GM21529 (cell line): ENCODE measurements around the gene CIC.
A peak's percentile ranks its signal among the peaks of the same experiment; 100 is the strongest.

Source experiments
- ATAC-seq: cut with Tn5 transposase; IDR thresholded peaks from one replicate; pipeline ENCODE4 v1.9.1; 2021; ENCODE audit not compliant: unreplicated experiment

Gene CIC

DNA sequence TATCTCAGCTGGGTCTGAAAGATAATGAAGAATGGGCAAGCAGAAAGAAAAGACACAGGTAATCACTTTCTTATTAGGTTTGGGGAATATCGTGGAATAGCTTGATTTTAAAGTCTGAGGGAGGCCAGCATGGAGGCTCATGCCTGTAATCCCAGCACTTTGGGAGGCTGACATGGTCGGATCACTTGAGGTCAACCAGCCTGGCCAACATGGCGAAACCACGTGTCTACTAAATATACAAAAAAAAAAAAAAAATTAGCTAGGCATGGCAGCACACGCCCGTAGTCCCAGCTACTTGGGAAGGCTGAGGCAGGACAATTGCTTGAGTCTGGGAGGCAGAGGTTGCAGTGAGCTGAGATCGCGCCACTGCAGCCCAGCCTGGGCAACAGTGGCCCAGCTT, 34.8 kb downstream of the CIC start:
- ATAC-seq: no peak

DNA sequence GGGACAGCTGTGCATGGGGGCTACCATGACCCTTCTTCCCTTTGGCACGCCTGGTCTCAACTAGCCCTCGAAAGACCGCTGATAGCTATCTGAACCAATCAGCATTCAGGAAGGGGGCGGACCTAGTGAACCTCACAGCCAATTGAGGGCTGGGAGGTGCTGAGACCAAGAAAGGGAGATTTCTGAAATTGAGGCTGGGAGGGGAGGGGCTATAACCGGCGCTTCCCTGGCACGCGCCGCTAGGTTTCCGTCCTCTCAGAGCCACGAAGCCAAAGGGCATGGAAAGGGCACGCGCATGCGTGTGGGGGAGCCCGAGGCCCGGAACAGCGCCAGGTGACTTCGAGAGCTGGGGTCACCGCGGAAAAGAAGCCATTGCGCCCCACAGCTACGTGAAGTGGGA, 37.6 kb downstream of the CIC start:
- no peak for ATAC-seq

DNA sequence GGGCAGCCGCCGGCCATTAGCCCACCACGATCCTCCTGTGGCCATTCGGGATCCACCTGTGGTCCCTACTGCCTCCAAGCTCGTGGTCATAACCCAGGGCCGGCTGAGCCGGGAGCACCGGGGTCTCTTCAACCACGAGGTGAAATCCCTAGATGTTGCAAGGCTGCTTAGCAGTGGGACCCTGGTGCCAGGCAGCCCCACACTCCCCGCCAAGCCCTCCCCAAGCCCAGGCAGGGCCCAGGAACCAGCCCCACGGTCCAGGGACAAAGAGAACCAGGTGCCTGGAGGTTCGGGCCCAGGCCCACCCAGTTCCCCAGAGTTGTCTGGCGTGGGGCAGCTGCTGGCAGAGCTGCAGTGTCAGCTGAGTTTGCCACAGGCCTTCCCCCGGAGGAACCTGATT, 40.6 kb downstream of the CIC start:
- no peak for ATAC-seq

DNA sequence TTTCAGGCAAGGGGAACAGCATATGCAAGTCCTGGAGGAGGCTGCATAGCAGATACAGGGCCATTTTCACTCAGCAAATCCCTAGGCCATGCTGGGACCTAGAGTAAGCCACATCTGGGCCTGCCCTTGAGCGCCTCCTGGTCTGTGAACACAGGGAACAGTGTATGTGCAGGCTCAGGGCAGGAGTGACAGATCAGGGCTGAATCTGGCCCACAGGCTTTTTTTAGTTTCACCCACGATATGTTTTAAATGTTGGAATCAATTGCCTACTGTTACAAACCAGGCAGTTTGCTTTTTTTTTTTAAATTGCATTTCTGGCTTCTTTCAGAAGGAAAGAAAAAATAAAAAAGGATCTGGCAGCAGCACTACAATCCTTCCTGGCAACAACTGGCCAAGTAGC, 42.6 kb downstream of the CIC start:
- no peak for ATAC-seq

DNA sequence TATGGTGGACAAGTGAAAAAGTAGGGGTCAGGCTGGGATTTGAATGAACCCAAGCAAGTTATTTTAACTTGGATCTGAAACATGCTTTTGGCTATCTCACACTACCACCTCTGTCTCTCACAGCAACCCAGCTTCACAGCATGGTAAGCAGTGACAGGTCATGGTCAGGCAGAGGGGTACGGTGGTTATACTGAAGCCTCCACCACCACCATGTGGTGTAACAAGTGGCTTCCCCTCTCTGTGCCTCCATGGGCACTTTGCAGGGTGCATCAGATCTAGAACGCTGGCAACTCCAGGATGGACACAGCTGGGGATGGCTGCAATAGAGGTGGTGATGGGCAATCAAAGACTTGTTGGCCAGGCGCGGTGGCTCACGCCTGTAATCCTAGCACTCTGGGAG, 43.3 kb downstream of the CIC start:
- no peak for ATAC-seq

DNA sequence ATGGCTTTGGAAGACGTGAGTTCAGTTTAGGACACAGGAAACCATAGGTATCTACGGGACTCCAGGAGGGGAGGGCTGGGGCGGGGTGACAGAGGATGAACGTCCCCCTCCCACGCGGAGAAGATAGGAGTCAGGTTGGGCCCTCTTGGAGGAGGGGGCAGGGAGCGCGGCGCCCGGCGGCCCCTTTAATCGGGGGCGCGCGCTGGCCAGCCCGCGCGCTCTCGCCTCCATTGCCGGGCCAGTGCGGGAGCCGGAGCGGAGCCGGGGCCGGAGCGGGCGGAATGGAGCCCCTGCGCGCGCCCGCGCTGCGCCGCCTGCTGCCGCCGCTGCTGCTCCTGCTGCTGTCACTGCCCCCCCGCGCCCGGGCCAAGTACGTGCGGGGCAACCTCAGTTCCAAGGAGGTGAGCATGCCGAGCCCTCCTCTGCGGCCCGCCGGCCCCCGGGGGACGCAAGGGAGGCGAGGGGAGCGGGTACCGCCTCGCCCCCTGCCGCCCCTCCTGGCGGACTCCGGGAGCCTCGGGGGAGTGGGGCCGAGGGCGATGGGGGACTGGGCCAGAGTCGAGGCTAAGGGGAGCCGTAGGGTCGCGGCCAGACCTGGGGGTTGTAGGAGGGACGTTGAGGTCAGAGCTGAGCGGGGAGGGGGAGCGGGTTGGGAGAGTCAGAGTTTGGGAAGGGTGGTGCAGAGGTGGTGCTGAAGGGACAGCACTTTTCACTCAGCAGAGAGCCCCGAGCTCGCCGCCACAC, 44.2 kb downstream of the CIC start, which contains the start of gene TMEM145:
TSS of gene TMEM145 (plus strand) at position 214 of the 744 bp plus-strand sequence. CDS start at position 282, 68 bp downstream.
- ATAC-seq: no peak

DNA sequence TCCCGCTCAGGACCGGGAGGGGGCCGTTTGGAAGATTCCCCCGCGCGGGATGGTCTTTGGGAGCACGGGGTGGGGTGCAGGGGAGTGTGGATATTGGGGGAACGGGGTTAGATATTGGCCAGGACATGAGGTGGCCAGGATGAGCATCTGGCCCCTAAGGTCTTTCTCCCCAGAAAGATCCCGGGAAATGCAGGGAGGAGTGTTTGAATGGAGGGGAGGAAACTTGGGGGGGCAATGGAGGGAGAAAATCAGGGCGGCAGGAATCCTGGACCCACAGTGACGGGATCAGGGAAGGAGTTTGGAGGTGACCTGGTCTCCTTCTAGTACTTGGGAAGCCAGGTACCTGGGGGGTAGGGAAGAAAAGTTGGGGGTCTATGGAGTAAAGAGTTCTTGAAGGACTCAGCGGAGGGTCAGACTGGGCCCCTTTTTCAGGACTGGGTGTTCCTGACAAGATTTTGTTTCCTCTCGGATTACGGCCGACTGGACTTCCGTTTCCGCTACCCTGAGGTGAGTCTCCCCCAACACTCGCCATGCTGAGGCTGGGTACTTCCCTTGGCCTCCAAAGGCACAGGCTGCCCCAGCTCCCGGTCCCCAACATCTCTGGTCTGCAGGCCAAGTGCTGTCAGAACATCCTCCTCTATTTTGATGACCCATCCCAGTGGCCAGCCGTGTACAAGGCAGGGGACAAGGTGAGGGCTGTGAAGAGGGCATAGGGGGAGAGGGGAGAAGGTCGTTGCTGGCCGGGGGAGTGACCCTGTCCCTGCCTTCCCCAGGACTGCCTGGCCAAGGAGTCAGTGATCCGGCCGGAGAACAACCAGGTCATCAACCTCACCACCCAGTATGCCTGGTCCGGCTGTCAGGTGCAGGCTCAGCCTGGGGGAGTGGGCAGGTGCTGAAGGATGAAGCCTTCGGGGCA, 45.0 kb downstream of the CIC start:
- ATAC-seq: no peak

DNA sequence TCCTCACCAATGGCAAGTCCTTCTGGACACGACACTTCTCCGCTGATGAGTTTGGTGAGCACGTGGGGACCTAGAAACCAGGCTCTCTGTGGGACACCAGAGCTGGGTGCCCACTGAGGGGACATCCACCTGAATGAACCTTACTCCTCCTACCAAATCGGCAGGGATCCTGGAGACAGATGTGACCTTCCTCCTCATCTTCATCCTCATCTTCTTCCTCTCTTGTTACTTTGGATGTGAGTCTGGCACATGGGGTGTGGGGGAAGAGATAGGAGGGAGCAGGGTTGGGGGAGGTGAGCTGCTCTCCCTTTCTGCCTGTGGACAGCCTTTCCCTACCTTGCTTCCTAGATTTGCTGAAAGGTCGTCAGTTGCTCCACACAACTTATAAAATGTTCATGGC, 46.0 kb downstream of the CIC start:
- no peak for ATAC-seq

DNA sequence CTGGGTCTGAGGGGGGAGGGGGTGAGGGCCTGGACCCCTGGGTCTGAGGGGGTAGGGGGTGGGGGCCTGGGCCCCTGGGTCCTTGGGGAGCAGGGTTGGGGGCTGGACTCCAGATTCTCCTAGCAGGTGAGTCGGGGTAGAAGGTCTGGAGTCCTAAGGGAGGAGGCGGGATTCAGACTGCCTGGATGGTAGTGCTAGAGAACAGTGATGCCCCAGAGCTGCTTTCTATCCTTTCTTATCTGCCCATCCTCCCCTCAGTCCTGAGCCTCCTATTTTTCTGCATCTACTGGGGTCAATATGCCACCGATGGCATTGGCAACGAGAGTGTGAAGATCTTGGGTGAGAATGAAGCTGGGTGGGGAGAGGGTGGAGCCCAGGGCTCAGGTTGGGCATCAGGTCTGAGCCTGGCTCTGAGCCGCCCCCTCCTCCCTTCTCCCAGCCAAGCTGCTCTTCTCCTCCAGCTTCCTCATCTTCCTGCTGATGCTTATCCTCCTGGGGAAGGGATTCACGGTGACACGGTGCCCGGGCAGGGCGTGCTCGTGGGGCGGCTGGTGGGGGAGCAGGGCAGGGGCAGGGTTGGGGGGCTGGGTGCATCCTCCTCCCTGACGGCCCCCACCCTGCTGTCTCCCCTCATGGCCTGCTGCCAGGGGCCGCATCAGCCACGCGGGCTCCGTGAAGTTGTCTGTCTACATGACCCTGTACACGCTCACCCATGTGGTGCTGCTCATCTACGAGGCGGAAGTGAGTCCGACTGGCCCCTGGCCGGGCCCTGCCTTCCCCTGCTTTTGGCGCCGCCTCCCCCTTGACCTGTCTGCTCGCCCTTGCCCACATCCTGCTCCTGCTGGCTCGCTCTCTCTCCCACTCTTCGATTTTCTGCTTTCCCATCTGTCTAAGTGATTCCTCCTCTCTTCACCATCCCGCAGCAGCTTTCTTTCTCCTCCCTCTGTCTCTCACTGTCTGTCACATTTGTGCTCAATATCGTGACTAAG, 47.5 kb downstream of the CIC start:
- no peak for ATAC-seq

DNA sequence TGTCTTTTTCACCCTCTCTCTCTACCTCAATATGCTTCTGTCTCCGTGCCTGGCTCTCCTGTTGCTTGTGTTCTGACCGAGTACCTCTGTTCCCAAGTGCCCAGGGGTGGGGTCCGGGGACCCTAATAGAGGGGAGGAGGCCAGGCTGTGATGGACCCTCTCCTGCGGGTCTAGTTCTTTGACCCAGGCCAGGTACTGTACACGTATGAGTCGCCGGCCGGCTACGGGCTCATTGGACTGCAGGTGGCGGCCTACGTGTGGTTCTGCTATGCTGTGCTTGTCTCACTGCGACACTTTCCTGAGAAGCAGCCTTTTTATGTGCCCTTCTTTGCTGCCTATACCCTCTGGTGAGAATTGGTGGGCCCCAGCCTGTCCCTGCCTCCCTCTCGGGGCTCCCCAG, 48.5 kb downstream of the CIC start:
- no peak for ATAC-seq

DNA sequence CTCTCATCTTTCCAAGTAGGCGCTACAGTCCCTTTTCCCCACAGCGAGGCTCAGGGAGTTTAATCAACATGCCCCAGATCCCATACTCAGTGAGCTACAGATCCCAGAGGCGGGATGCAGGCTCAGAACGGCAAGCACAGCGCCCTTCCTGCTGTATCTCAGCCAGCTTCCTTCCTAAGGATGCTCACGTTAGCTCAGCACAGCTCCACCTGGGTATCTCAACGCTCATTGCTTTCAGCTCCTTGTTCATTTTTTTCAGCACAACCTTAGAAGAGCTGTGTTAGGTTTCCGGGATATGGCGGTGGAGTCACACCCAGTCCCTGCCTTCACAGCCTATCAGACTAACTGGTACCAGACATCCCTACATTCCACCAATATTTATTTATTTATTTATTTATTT, 53.3 kb downstream of the CIC start:
- ATAC-seq: no peak

DNA sequence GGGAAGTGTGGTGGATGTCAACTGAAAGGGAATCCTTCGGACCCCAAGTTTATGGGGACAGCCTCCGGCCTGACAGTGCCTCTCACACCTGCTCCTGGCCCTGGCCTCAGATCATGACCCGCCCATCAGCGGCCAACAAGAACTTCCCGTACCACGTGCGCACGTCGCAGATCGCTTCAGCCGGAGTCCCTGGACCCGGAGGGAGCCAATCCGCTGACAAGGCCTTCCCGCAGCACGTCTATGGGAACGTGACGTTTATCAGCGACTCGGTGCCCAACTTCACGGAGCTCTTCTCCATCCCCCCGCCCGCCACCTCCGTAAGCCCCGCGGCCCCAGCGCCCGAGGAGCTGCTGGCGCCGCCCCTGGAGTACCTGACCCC, 54.4 kb downstream of the CIC start:
- no peak for ATAC-seq

DNA sequence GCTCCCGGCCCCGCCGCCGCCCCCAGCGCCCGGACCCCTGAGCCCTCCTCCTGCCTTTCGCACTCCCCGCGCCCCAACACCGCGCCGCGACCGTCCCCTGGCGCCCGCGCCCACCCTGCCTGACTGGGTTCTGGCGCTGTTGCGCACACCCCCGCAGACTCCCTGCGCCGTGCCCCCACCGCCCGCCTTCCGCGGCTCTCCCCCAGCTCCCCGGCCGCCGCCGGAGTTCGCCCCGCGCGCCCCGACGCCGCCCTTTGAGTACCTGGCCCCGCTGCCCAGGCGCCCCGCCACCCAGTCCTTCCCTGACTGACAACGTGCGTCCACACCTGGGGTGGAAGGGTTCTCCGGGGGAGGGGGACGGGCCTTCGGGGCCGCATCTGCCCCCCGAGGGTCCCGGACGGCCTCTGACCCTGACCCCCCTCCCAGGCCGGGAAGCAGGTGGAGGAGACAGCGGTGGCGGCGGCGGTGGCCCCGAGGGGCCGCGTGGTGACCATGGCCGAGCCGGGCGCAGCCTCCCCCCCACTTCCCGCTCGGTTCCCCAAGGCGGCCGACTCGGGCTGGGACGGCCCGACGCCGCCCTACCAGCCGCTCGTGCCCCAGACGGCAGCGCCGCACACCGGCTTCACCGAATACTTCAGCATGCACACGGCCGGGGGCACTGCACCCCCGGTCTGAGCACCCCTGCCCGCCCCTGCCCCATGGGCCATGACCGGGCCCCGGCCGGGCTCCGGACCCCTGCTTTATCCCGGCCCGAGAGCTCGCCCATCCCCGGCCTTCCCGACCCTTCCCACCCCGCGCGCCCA, 55.0 kb downstream of the CIC start:
- ATAC-seq: no peak

DNA sequence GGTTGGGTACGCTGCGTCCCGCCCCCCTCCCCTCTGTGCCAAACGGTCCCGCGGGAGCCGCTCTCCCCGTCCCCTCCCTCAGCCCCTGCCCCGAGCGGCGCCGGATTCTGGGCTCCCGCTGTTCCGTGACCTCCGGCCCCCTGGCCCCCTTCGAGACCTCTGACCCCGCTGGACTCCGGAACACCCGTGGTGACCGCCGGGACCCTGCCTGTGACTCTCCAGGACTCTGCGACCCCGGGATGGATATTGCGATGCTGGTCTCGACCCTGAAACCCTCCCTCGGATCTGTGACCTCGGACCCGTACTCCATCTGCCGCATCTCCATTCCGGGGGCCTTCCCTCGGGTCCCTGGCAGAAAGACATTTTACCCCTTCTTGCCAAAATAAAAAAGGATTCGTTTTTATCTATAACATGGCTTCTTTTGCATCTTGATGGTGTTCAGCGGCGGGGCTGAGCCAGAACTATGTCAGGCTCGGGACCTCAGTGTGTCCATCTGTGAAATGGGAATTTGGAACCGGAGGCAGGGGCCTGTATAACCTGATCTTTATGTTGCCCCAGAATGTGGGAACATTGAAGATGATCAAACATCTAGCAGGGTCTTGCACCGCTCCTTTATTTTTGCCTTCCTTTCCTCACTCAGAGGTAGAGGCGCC, 55.7 kb downstream of the CIC start:
- no peak for ATAC-seq

DNA sequence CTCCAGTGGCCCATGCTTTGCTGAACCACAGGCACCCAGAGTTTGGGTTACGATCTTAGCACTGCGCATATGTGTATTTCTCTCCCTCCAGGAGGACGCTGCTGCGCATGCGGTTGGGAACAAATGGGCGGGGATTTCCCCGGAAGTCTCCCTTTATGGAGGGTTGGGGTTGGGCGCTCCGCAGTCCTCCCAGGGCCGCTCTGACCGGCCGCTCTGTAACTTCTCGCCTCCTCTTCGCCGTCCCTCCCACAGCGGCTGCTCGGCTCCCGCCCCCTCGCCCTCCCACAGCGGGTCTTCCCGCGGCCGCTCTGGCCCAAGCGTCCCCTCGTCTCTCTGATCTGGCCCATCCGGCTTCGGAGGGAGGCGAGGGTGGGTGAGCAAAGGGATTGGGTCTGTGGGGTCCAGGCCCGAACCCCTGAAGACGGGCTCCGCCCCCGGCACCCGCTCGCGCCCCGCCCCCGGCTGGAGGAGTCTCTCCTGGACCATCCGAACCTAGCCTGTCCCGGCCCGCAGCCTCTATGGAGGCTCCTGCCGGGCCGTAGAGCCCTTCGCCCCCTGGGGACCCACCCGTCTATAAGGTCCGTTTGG, 56.4 kb downstream of the CIC start, which contains the start of gene MEGF8:
TSS of gene MEGF8 (plus strand) at position 328 of the 588 bp plus-strand sequence. CDS start 609 bp downstream, outside the sequence.
- peak; percentile 89 for ATAC-seq

DNA sequence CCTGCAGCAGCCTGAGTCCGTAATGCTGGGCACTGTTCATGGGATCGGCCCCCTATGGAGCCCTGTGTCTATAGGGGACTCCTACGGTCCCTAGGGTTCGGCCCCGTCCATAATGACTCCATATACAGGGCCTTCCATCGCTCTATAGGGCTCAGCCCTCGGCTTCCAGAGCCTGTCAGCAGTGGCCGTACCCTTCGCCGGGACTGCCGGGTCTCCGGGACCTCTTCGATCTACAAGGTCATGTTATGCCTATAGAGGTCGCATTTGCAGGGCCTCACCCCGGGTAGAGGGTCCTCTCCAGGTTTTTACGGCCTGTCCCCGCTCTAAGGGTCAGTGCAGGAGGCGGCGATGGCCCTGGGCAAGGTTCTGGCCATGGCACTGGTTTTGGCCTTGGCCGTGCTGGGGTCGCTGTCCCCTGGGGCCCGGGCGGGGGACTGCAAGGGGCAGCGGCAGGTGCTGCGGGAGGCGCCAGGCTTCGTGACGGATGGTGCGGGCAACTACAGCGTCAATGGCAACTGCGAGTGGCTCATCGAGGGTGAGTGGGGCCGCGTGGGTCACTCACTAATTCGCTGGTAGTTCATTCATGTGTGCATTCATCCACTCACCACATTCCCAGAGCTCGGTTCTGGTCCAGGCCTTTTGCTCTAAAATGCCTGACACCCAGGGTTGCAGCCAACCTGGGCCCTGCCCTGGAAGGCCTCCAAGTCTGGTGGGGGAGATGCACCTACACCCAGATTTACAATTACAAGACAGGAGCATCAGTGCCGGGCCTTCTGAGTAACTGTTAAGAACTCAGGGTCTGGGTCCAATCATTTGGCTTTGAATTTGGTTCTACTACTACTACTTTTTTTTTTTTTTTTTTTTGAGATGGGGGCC, 57.1 kb downstream of the CIC start:
- peak; percentile 19 for ATAC-seq

DNA sequence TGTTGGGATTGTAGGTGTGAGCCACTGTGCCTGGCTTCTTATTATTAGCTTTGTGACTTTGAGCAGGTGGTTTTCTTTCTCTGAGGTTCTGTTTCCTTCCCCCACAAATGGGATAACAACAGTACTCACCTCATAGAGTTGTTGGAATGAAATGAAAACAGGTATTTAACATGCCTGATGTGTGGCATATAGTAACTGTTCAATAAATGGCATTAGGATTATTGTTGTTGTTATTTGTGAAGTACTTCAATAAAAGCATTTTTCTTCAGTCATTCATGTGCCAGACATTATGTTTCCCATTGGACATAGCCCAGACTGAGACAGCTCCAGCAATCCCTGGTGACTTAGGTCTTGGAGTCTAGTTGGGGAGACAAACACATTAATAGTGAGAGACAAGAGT, 57.9 kb downstream of the CIC start:
- ATAC-seq: no peak

DNA sequence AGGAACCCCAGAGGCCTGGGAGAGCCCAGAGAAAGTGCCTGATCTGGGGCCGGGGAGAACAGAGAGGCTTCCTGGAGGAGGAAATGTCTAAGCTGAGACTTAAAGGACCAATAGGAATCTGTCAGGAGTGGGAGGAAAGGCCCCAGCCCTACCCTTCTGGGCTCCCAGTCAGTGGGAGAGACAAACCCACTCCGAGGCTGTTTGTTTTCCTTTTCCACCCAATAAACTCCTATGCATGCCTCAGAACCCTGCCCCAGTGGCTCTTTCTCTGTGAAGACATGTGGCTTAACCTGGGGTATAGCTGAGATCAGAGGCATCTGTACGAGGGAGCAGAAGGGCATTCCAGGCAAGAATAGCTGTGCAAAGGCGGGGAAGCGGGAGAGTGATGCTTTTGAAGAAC, 58.3 kb downstream of the CIC start:
- no peak for ATAC-seq
